ENCODE measurements around the gene EHMT2.

GRCh38 chr6:31946370-31946885 is 48.9 kb upstream of the EHMT2 start:
- TF ChIP-seq CTCF (IDR thresholded peaks at IDR 0.05) (no peak), POLR2A (IDR thresholded peaks at IDR 0.05) (no peak)
